Chondrocyte (in vitro differentiated cells): ENCODE results near the gene ADIG. TPM values are rescaled to one million over a fixed set of nuclear protein-coding genes. Genes with fewer than 3 reads are reported as not detected.

Source experiments
- DNase-seq: peaks from one replicate; pipeline ENCODE4 v3.0.0; 2021; ENCODE audit warnings: mixed read lengths, low spot score
- H3K27ac Mint-ChIP-seq: one replicate; pipeline ENCODE4 v1.8.0; 2021; ENCODE audit warnings: mild to moderate bottlenecking, moderate library complexity, mixed read lengths; ENCODE audit not compliant: unreplicated experiment
- H3K27me3 Mint-ChIP-seq: 2 replicates; pipeline ENCODE4 v1.8.0; 2021; ENCODE audit warnings: low read depth, mixed read lengths
- H3K36me3 Mint-ChIP-seq: 2 replicates; pipeline ENCODE4 v1.8.0; 2021; ENCODE audit warnings: low read depth, mixed read lengths
- H3K4me1 Mint-ChIP-seq: 2 replicates; pipeline ENCODE4 v1.8.0; 2021; ENCODE audit warnings: low read depth, mild to moderate bottlenecking, mixed read lengths
- H3K4me3 Mint-ChIP-seq: one replicate; pipeline ENCODE4 v1.8.0; 2021; ENCODE audit warnings: mild to moderate bottlenecking, moderate library complexity, mixed read lengths; ENCODE audit not compliant: unreplicated experiment
- H3K9me3 Mint-ChIP-seq: 2 replicates; pipeline ENCODE4 v1.8.0; 2021; ENCODE audit warnings: low read depth, mixed read lengths
- CTCF ChIP-seq: fragments of 200-600 bp; sonication (generic); IDR thresholded peaks from 2 replicates; pipeline ENCODE4 v1.5.0; 2021; ENCODE audit warnings: antibody characterized with exemption, mild to moderate bottlenecking, moderate library complexity
- total RNA-seq: library from RNA; stranded (reverse); gene quantifications from 3 replicates; pipeline ENCODE4 v1.2.1, GENCODE V29; 2021

The ADIG gene
- total RNA-seq, 1 donor from 2014 or later = not detected

GRCh38 chr20:38604873-38605303 is 23.9 kb downstream of the ADIG start:
- Mint-ChIP-seq H3K4me3 (no peak overlapping the region), H3K4me1 (peaks cover 13% of the 10 kb centered on the region), H3K9me3 (no peaks in the 10 kb centered on the region), H3K36me3 (no peaks in the 10 kb centered on the region), H3K27me3 (peaks cover 36% of the 10 kb centered on the region), H3K27ac (no peak overlapping the region)
- no peak for DNase-seq
- TF ChIP-seq CTCF = no peak

DNA sequence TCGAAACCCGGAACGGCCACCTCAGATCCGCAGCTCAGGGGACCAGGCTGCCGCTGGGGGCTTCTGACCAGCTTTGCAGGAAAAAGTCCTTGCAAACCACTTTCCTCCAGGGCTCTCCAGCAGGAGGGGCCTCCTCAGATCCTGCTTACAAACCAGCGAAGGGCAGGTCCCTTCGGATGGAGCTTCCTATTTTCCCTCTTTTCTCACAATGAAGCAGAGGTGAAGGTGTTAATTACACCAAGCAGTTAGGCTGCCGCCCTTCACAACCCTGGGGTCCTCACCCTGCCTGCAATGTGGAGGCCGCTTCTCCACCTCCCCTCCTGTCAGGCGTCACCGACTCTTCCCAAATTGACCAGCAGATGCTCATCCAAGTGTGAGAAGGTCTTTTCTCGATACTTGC is 26.4 kb downstream of the ADIG start:
- peaks cover 7% of the 10 kb centered on the region for H3K4me1 Mint-ChIP-seq
- no peak overlapping the region for H3K4me3 Mint-ChIP-seq
- no peaks in the 10 kb centered on the region for H3K9me3 Mint-ChIP-seq
- H3K27me3 Mint-ChIP-seq = peaks cover 27% of the 10 kb centered on the region
- no peak for DNase-seq
- H3K27ac Mint-ChIP-seq = no peak overlapping the region
- no peak for TF ChIP-seq CTCF
- no peaks in the 10 kb centered on the region for H3K36me3 Mint-ChIP-seq

DNA sequence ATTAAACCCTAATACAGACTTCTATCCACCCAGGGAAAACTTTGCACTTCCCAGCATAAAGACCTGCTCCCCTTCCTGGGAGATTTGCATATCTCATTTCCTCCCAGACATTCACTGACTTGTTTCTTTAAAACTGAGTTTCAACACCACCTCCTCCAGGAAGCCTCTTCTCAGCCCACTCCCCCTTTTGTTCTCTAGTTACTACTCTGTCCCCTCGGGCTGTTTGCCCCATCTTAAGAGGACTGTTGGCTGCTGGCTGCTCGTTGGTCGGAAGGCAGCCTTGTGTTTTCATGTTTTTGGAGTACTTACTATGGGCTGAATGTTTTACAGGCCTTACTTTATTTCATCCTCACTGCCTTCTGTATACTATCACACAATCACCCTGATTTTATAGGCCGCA is 27.2 kb downstream of the ADIG start:
- no peak for TF ChIP-seq CTCF
- no peak overlapping the region for H3K27ac Mint-ChIP-seq
- peaks cover 7% of the 10 kb centered on the region for H3K4me1 Mint-ChIP-seq
- H3K27me3 Mint-ChIP-seq = peaks cover 20% of the 10 kb centered on the region
- no peaks in the 10 kb centered on the region for H3K36me3 Mint-ChIP-seq
- H3K9me3 Mint-ChIP-seq = no peaks in the 10 kb centered on the region
- DNase-seq = no peak
- H3K4me3 Mint-ChIP-seq = no peak overlapping the region

- H3K4me1 Mint-ChIP-seq = peaks cover 6% of the 10 kb centered on the region
- H3K27ac Mint-ChIP-seq = no peak overlapping the region
- no peaks in the 10 kb centered on the region for H3K9me3 Mint-ChIP-seq
- TF ChIP-seq CTCF = no peak
- H3K36me3 Mint-ChIP-seq = no peaks in the 10 kb centered on the region
- peaks cover 21% of the 10 kb centered on the region for H3K27me3 Mint-ChIP-seq
- no peak overlapping the region for H3K4me3 Mint-ChIP-seq
- no peak for DNase-seq
Measured at GRCh38 chr20:38609815-38610214, 28.8 kb downstream of the ADIG start.

GRCh38 chr20:38610521-38610920 is 29.5 kb downstream of the ADIG start:
- no peak overlapping the region for H3K27ac Mint-ChIP-seq
- TF ChIP-seq CTCF = no peak
- no peaks in the 10 kb centered on the region for H3K36me3 Mint-ChIP-seq
- H3K27me3 Mint-ChIP-seq = peaks cover 21% of the 10 kb centered on the region
- H3K4me1 Mint-ChIP-seq = peaks cover 3% of the 10 kb centered on the region
- no peaks in the 10 kb centered on the region for H3K9me3 Mint-ChIP-seq
- no peak overlapping the region for H3K4me3 Mint-ChIP-seq
- DNase-seq = no peak
